ENCODE data around the gene NDST4.

The NDST4 gene

DNA sequence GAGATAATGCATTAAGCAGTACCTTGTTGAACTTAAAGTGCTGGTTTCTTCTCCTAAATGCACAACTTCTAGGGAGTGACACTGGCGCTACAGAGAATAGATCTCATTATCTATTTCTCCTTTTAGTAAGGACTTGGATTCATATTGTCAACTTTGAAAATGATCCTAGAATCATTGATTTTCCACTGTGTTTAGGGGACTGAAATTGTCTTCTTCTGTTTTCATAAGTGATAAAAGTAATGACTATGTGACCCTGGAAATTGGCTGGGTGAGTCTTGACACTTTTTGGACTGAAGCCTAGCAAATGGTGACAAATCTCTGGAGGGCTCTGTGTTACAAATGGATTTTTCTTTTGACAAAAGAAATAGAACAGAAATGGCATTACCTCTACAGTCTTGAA lies 167.8 kb downstream of the NDST4 start:
- H3K36me3 Mint-ChIP-seq (ENCODE audit: low read depth): no peaks in the 10 kb centered on the region
- DNase-seq: no peak
- H3K9me3 Mint-ChIP-seq: no peaks in the 10 kb centered on the region
- no peak overlapping the region for H3K27ac Mint-ChIP-seq
- no peaks in the 10 kb centered on the region for H3K27me3 Mint-ChIP-seq (ENCODE audit: low read depth, poor library complexity)
- H3K4me3 Mint-ChIP-seq: no peak overlapping the region
- TF ChIP-seq, protein P1, sequence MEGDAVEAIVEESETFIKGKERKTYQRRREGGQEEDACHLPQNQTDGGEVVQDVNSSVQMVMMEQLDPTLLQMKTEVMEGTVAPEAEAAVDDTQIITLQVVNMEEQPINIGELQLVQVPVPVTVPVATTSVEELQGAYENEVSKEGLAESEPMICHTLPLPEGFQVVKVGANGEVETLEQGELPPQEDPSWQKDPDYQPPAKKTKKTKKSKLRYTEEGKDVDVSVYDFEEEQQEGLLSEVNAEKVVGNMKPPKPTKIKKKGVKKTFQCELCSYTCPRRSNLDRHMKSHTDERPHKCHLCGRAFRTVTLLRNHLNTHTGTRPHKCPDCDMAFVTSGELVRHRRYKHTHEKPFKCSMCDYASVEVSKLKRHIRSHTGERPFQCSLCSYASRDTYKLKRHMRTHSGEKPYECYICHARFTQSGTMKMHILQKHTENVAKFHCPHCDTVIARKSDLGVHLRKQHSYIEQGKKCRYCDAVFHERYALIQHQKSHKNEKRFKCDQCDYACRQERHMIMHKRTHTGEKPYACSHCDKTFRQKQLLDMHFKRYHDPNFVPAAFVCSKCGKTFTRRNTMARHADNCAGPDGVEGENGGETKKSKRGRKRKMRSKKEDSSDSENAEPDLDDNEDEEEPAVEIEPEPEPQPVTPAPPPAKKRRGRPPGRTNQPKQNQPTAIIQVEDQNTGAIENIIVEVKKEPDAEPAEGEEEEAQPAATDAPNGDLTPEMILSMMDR (IDR thresholded peaks at IDR 0.05): no peak
- no peaks in the 10 kb centered on the region for H3K4me1 Mint-ChIP-seq

DNA sequence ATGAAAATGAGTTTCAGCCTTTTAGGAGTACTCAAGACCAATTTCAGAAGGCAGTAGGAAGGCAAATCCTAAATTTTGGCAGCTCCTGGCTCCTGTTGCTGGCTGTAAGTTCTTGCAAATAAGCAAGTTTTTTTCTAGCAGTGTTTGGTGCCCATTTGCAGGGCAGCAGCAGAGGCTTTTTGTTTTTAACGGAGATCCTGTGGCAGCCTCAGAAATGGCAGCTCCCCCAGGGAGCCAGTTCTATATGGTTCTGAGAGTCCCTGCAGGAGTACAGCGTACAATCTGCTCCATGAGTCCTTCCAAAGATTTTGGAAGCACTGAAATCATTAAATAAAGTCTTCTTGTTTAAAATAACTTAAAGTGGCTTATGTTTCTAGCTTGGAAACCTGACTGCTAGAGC lies 171.9 kb downstream of the NDST4 start:
- no peak overlapping the region for H3K4me3 Mint-ChIP-seq
- TF ChIP-seq, protein P1 (IDR thresholded peaks at IDR 0.05): no peak
- H3K9me3 Mint-ChIP-seq: no peaks in the 10 kb centered on the region
- H3K27ac Mint-ChIP-seq: no peak overlapping the region
- no peaks in the 10 kb centered on the region for H3K36me3 Mint-ChIP-seq (ENCODE audit: low read depth)
- no peaks in the 10 kb centered on the region for H3K4me1 Mint-ChIP-seq
- DNase-seq: no peak
- no peaks in the 10 kb centered on the region for H3K27me3 Mint-ChIP-seq (ENCODE audit: low read depth, poor library complexity)

DNA sequence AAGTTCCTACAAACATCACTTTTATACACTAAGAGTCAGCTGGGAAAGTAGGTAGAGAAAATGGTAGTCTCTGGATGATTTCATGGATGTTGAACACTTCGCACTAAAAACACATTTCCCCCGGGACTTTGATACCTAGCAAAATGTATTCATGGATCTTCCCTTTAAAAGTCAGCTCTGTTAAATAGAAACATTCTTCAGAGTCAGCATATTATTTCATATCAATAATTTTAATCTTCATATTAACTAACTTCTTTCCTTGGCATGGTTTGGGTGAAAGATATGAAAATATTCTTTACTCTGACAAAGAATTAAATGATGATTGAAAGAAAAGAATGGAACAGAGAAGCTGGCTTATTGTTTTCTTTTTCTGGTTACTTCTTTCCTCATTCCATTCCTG lies 185.5 kb downstream of the NDST4 start:
- H3K27ac Mint-ChIP-seq: no peak overlapping the region
- H3K9me3 Mint-ChIP-seq: peaks cover 3% of the 10 kb centered on the region
- DNase-seq: no peak
- TF ChIP-seq, protein P1 (IDR thresholded peaks at IDR 0.05): no peak
- H3K27me3 Mint-ChIP-seq (ENCODE audit: low read depth, poor library complexity): no peaks in the 10 kb centered on the region
- no peaks in the 10 kb centered on the region for H3K4me1 Mint-ChIP-seq
- H3K4me3 Mint-ChIP-seq: no peak overlapping the region
- no peaks in the 10 kb centered on the region for H3K36me3 Mint-ChIP-seq (ENCODE audit: low read depth)

DNA sequence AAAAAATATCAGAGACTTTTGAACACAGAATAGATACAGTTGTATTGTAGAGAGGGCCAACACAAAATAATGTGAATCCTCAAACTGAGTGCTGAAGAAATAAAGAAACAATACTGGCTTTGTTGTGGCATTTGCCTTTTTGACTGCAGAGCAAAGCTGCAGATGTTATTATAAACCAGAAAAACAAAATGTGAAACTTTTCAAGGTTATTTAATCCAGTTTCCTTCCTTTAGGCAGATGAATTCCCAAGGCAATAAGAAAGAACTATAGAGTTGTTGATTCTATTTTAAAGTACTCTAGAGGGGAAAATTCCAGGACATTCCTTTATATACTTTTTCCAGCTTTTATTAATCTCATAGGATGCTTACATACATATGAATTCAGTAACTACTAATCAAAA lies 186.8 kb downstream of the NDST4 start:
- Mint-ChIP-seq H3K4me1 (peaks cover 11% of the 10 kb centered on the region), H3K27me3 (ENCODE audit: low read depth, poor library complexity) (no peaks in the 10 kb centered on the region), H3K36me3 (ENCODE audit: low read depth) (no peaks in the 10 kb centered on the region), H3K9me3 (no peaks in the 10 kb centered on the region), H3K27ac (no peak overlapping the region), H3K4me3 (no peak overlapping the region)
- no peak for DNase-seq
- TF ChIP-seq, protein P1 (IDR thresholded peaks at IDR 0.05): no peak

DNA sequence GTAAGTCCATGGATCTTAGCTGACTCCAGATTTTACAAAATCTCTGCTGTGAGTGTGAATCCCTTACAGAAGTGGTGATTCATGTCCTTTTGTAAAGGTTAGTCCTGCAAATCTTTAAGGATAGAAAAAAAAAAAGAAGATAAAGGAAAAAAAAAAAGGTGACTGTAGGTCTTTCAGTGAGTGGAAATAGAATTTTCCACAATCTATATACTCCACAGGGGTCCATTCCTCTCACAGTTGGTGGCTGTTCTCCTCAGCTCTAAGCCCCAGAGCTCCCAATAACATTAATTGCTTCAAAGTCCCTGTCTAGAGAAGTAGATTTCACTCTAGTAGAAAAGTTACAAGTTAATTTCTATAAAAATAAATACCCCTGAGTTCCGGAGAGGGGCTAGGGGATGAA lies 189.1 kb downstream of the NDST4 start:
- Mint-ChIP-seq H3K27me3 (ENCODE audit: low read depth, poor library complexity) (no peaks in the 10 kb centered on the region), H3K4me1 (peaks cover 19% of the 10 kb centered on the region), H3K36me3 (ENCODE audit: low read depth) (no peaks in the 10 kb centered on the region), H3K27ac (no peak overlapping the region), H3K9me3 (no peaks in the 10 kb centered on the region), H3K4me3 (no peak overlapping the region)
- no peak for DNase-seq
- TF ChIP-seq, protein P1 (IDR thresholded peaks at IDR 0.05): no peak

DNA sequence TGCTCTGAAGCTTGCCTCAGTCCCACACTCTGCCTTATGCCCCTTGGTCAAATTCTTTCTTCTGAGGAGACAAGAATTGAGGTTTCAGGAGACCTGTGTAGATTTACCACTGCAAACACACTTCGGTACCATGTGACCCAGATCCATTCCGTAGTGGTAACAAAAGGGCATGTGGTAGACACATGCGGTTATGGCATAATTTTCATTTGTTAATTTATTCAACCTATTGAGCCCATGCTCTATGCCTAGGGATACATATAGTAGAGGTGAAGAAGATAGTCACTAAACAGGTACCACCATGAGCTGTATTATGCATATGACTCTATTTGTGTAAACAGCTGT lies 190.9 kb downstream of the NDST4 start:
- TF ChIP-seq, protein P1 (IDR thresholded peaks at IDR 0.05): no peak
- no peak for DNase-seq
- Mint-ChIP-seq H3K27me3 (ENCODE audit: low read depth, poor library complexity) (no peaks in the 10 kb centered on the region), H3K4me1 (peaks cover 19% of the 10 kb centered on the region), H3K4me3 (no peak overlapping the region), H3K27ac (no peak overlapping the region), H3K36me3 (ENCODE audit: low read depth) (no peaks in the 10 kb centered on the region), H3K9me3 (no peaks in the 10 kb centered on the region)

Data from nephron progenitor cell (in vitro differentiated cells).